ENCODE data around the gene WBP1L. TPM values are rescaled to one million over a fixed set of nuclear protein-coding genes. Genes with fewer than 3 reads are reported as not detected.

WBP1L gene
- total and polyA plus RNA-seq, 4 donors, result 12.3 to 43.6 (median 27.6) TPM

GRCh38 chr10:102740229-102740628 is 3.5 kb upstream of the WBP1L start:
- no peak overlapping the region for H3K9ac ChIP-seq (ENCODE audit: low read depth in 1 of 2, low read length in 2 of 2)
- WGBS, result 81% methylated on average over 2 of the region's 2 CpGs

More at GRCh38 chr10:102740229-102740628, 3.5 kb upstream of the WBP1L start:
- Histone ChIP-seq H3K27ac (ENCODE audit: low read depth in 1 of 2, low read length in 2 of 2) (no peak overlapping the region), H3K9me3 (ENCODE audit: control insufficient read depth in 4 of 4, low read length in 3 of 4) (no peaks in the 10 kb centered on the region), H3K36me3 (ENCODE audit: control insufficient read depth in 4 of 4, insufficient read depth in 3 of 4, low read depth in 1 of 4, low read length in 3 of 4) (peaks cover 0 to 19% (median 8%) of the 10 kb centered on the region in 4 donors), H3K4me1 (ENCODE audit: control insufficient read depth in 4 of 4, insufficient read depth in 4 of 4, low read length in 3 of 4) (peaks cover 0 to 15% (median 8%) of the 10 kb centered on the region in 4 donors), H3K27me3 (ENCODE audit: control insufficient read depth in 4 of 4, insufficient read depth in 4 of 4, low read length in 3 of 4) (no peaks in the 10 kb centered on the region), H3K4me3 (ENCODE audit: low read depth in 1 of 3, low read length in 3 of 3) (no peak overlapping the region)
- no peak for DNase-seq (ENCODE audit: low spot score)
- no peak for TF ChIP-seq GABPA (IDR thresholded peaks at IDR 0.05 in 1 of 2, conservative IDR thresholded peaks at IDR 0.05 in 1 of 2)
- TF ChIP-seq, protein P1, sequence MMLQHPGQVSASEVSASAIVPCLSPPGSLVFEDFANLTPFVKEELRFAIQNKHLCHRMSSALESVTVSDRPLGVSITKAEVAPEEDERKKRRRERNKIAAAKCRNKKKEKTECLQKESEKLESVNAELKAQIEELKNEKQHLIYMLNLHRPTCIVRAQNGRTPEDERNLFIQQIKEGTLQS (IDR thresholded peaks at IDR 0.05), result no peak
- TF ChIP-seq FOXA2 (IDR thresholded peaks at IDR 0.05), result no peak
- TF ChIP-seq, protein P2, sequence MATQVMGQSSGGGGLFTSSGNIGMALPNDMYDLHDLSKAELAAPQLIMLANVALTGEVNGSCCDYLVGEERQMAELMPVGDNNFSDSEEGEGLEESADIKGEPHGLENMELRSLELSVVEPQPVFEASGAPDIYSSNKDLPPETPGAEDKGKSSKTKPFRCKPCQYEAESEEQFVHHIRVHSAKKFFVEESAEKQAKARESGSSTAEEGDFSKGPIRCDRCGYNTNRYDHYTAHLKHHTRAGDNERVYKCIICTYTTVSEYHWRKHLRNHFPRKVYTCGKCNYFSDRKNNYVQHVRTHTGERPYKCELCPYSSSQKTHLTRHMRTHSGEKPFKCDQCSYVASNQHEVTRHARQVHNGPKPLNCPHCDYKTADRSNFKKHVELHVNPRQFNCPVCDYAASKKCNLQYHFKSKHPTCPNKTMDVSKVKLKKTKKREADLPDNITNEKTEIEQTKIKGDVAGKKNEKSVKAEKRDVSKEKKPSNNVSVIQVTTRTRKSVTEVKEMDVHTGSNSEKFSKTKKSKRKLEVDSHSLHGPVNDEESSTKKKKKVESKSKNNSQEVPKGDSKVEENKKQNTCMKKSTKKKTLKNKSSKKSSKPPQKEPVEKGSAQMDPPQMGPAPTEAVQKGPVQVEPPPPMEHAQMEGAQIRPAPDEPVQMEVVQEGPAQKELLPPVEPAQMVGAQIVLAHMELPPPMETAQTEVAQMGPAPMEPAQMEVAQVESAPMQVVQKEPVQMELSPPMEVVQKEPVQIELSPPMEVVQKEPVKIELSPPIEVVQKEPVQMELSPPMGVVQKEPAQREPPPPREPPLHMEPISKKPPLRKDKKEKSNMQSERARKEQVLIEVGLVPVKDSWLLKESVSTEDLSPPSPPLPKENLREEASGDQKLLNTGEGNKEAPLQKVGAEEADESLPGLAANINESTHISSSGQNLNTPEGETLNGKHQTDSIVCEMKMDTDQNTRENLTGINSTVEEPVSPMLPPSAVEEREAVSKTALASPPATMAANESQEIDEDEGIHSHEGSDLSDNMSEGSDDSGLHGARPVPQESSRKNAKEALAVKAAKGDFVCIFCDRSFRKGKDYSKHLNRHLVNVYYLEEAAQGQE (IDR thresholded peaks at IDR 0.05), result no peak
- no peak for TF ChIP-seq HNF4G (IDR thresholded peaks at IDR 0.05)
- TF ChIP-seq EGR1 (IDR thresholded peaks at IDR 0.05; ENCODE audit: low read depth in 2 of 2), result no peak
- TF ChIP-seq, protein P3, sequence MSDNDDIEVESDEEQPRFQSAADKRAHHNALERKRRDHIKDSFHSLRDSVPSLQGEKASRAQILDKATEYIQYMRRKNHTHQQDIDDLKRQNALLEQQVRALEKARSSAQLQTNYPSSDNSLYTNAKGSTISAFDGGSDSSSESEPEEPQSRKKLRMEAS (IDR thresholded peaks at IDR 0.05), result no peak
- TF ChIP-seq ZBTB33 (IDR thresholded peaks at IDR 0.05), result no peak
- TF ChIP-seq RAD21 (IDR thresholded peaks at IDR 0.05), result no peak
- TF ChIP-seq YY1 (IDR thresholded peaks at IDR 0.05), result no peak
- TF ChIP-seq SP1 (IDR thresholded peaks at IDR 0.05), result no peak
- TF ChIP-seq HNF4A (conservative IDR thresholded peaks at IDR 0.05), result no peak
- TF ChIP-seq NR2F2 (IDR thresholded peaks at IDR 0.05), result no peak
- no peak for TF ChIP-seq RXRA (IDR thresholded peaks at IDR 0.05)
- no peak for TF ChIP-seq FOXA1 (IDR thresholded peaks at IDR 0.05)
- no peak for TF ChIP-seq TAF1 (conservative IDR thresholded peaks at IDR 0.05)
- no peak for TF ChIP-seq CTCF (IDR thresholded peaks at IDR 0.05; ENCODE audit: low read depth, low read length, missing input control)
- no peak for TF ChIP-seq JUND (IDR thresholded peaks at IDR 0.05)

All from liver (tissue), 9 donors.